Hepatocyte (in vitro differentiated cells): ENCODE measurements around the gene ARHGAP6.

Experiments
- CTCF ChIP-seq: fragments of 200-600 bp; sonication (generic); IDR thresholded peaks from 2 replicates; pipeline ENCODE4 v1.5.1; 2016; ENCODE audit warnings: antibody characterized with exemption, mild to moderate bottlenecking; ENCODE audit not compliant: poor library complexity
- EZH2 ChIP-seq: fragments of 200-600 bp; sonication (generic); IDR thresholded peaks from 2 replicates; pipeline ENCODE4 v1.6.1; 2016; ENCODE audit warnings: antibody characterized with exemption, mild to moderate bottlenecking, borderline replicate concordance
- EZH2phosphoT487 ChIP-seq: fragments of 200-600 bp; sonication (generic); IDR thresholded peaks from one replicate; pipeline ENCODE4 v1.6.1; 2018; ENCODE audit warnings: antibody characterized with exemption, mild to moderate bottlenecking, low read depth, moderate library complexity; ENCODE audit not compliant: unreplicated experiment, severe bottlenecking

GRCh38 chrX:11683057-11683456, 17.3 kb upstream of the ARHGAP6 start:
- no peak for TF ChIP-seq CTCF
- no peak for TF ChIP-seq EZH2
- no peak for TF ChIP-seq EZH2phosphoT487
